ENCODE measurements around the gene MAL. TPM values are rescaled to one million over a fixed set of nuclear protein-coding genes. Genes with fewer than 3 reads are reported as not detected.

Gene MAL
- total RNA-seq, 2 donors from 2014 or later, result not detected

DNA sequence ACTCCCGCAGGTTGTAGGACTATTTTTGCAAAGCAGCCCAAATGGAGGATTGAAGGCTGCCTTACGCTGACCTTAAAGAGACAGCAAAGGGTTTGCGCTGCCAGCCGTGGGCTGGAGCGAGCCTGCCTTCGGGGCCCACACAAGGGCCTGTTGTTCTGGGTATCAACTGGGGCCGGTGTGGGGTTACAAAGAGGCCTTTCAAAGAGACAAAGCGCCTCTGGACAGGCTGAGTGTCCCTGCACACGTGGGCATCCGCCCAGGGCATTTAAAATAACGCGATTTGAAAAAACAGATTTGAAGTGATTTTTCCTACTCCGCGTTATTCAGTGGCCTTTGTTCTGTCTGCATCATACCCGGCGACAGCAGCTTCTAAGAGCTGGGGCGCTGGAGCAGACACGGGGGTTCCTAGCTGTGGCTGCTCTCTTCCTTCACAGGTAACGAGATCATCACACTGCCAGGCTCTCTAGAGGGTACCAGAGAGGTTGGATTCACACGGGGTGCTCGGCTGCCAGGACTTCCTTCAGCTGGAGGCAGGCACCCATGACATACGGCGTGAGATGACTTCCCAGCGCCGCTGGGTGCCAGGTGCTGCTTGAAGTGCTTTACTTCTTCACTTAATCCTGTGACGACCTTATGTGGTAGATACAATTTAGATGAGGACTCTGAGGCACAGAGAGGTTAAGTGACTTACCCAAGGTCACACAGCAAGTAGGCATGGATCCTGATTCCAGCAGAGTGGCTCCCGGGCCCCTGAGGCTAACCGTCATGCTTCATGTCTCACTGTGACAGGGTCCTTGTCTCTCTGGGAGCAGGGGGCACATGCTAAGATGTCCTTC, 32.2 kb downstream of the MAL start:
- Histone ChIP-seq H3K27me3 (replicated peaks; ENCODE audit: insufficient read depth) (no peaks in the 10 kb centered on the region), H3K27ac (no peak overlapping the region), H3K4me1 (ENCODE audit: control insufficient read depth in 1 of 2, low read depth in 2 of 2) (no peaks in the 10 kb centered on the region), H3K4me3 (no peak overlapping the region), H3K36me3 (no peaks in the 10 kb centered on the region), H3K9me3 (no peaks in the 10 kb centered on the region)
- no peak for TF ChIP-seq CTCF (IDR thresholded peaks at IDR 0.05)
- no peak for ATAC-seq (ENCODE audit: insufficient number of reproducible peaks, low FRiP score, low read depth)
- DNase-seq (ENCODE audit: low spot score), result no peak

DNA sequence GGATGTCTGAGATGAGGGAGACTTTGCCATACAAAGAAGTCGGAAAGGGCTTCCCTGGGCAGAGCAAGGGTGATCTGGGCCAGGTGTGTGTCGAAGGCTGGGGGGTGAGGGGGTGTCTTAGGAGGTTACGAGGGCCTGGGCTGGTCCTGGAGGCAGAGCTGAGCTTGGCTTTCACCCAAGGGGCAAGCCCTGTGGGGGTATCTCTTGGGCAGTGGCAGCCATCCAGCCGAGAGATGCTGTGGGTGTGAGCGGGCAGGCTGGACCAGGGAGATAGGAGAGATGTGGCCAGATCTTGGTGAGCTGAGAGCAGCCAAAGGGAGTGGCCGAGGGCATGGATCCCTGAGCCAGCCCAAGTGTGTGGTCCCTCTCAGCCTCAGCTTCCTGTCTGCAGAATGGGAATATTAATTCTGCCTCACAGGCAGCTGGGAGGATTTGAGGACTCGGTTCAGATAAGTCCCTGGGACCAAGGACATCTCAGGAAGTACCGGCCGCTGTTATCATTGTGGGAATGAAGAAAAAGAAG, 33.0 kb downstream of the MAL start:
- Histone ChIP-seq H3K36me3 (no peaks in the 10 kb centered on the region), H3K27ac (no peak overlapping the region), H3K4me3 (no peak overlapping the region), H3K27me3 (replicated peaks; ENCODE audit: insufficient read depth) (no peaks in the 10 kb centered on the region), H3K4me1 (ENCODE audit: control insufficient read depth in 1 of 2, low read depth in 2 of 2) (no peaks in the 10 kb centered on the region), H3K9me3 (no peaks in the 10 kb centered on the region)
- ATAC-seq (ENCODE audit: insufficient number of reproducible peaks, low FRiP score, low read depth) (no peak), DNase-seq (ENCODE audit: low spot score) (no peak)
- no peak for TF ChIP-seq CTCF (IDR thresholded peaks at IDR 0.05)

DNA sequence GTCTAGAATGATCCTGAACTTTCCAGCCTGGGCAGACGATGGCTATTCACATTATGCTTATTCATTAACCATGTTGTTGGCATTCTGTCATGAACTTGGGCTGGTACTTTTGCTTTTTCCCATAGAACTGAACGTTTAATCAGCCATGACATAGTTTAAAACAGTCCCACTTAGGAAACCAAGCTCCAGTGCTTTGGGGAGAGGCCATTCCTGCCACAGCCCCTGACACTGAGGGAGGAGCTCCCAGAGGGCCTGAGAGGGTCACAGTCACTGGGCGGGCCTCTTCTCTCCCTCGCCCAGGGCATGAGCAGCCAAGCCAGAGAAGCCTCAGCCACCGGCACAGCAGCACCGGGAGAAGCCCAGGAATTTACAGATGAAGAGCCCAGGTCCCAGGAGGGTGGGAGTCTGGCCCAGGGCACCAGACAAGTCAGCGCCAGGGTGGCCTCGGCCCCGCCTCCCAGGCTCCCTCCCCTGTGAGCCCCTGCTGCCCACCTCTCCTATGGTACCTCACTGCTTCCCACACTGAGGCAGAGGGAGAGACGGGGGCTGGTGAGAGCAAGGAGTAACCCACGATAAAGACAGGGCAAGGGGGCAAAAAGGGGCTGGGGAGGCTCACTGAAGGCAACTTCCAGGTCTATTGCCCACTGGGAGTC, 33.6 kb downstream of the MAL start:
- Histone ChIP-seq H3K36me3 (no peaks in the 10 kb centered on the region), H3K27ac (no peak overlapping the region), H3K4me3 (no peak overlapping the region), H3K27me3 (replicated peaks; ENCODE audit: insufficient read depth) (no peaks in the 10 kb centered on the region), H3K9me3 (no peaks in the 10 kb centered on the region), H3K4me1 (ENCODE audit: control insufficient read depth in 1 of 2, low read depth in 2 of 2) (no peaks in the 10 kb centered on the region)
- ATAC-seq (ENCODE audit: insufficient number of reproducible peaks, low FRiP score, low read depth) (no peak), DNase-seq (ENCODE audit: low spot score) (no peak)
- no peak for TF ChIP-seq CTCF (IDR thresholded peaks at IDR 0.05)

- Histone ChIP-seq H3K36me3 (no peaks in the 10 kb centered on the region), H3K9me3 (no peaks in the 10 kb centered on the region), H3K27me3 (replicated peaks; ENCODE audit: insufficient read depth) (no peaks in the 10 kb centered on the region), H3K4me1 (ENCODE audit: control insufficient read depth in 1 of 2, low read depth in 2 of 2) (no peaks in the 10 kb centered on the region), H3K4me3 (no peak overlapping the region), H3K27ac (no peak overlapping the region)
- ATAC-seq (ENCODE audit: insufficient number of reproducible peaks, low FRiP score, low read depth) (no peak), DNase-seq (ENCODE audit: low spot score) (no peak)
- no peak for TF ChIP-seq CTCF (IDR thresholded peaks at IDR 0.05)
These were observed 34.3 kb downstream of the MAL start for GRCh38 chr2:95059656-95060370.

Data from thoracic aorta (tissue), 2 donors.